H1 (cell line): ENCODE results near the gene WAC. TPM values are rescaled to one million over a fixed set of nuclear protein-coding genes. Genes with fewer than 3 reads are reported as not detected.
A peak's percentile ranks its signal among the peaks of the same experiment; 100 is the strongest.

Experiments used
- CTCF ChIA-PET: fragments of 300-600 bp; sonication (Branson Sonifier 250); formaldehyde crosslinking; loops from one replicate; lab custom pipeline; 2021; ENCODE audit not compliant: partially characterized antibody; lab: Charles Lee
- POLR2A ChIA-PET: fragments of 300-600 bp; sonication (Branson Sonifier 250); formaldehyde crosslinking; loops from one replicate; lab custom pipeline; 2021; ENCODE audit warnings: inconsistent platforms; ENCODE audit not compliant: partially characterized antibody; lab: Charles Lee
- DNase-seq, 2 experiments: peaks; one replicate each; pipeline versions ENCODE4 v3.0.0 to v3.0.0-alpha.2; 2010 to 2022; ENCODE audit warnings: low spot score in 2 of 2, low read depth in 1 of 2, mixed read lengths in 1 of 2
- FAIRE-seq: peaks from 2 replicates; lab custom pipeline; 2011; peaks lifted over from hg19 to GRCh38; lab: Jason Lieb, UNC
- H2AFZ ChIP-seq: 2 replicates; pipeline ENCODE4 v1.8.1; 2012; ENCODE audit warnings: low read length, inconsistent platforms
- H2AK5ac ChIP-seq: 2 replicates; pipeline ENCODE4 v1.6.1; 2013; ENCODE audit warnings: low read depth, low read length
- H2BK120ac ChIP-seq: replicated peaks from 2 replicates; pipeline ENCODE3; 2013; ENCODE audit warnings: low read depth, low read length, inconsistent platforms
- H2BK12ac ChIP-seq: 2 replicates; pipeline ENCODE4 v1.6.1; 2013; ENCODE audit warnings: low read depth, low read length
- H2BK15ac ChIP-seq: 2 replicates; pipeline ENCODE4 v1.6.1; 2013; ENCODE audit warnings: low read length
- H2BK20ac ChIP-seq: 2 replicates; pipeline ENCODE4 v1.6.1; 2013; ENCODE audit warnings: low read length
- H2BK5ac ChIP-seq: 2 replicates; pipeline ENCODE4 v1.6.1; 2013; ENCODE audit warnings: low read depth, low read length
- H3K14ac ChIP-seq: 2 replicates; pipeline ENCODE4 v1.6.1; 2013; ENCODE audit warnings: inconsistent platforms; ENCODE audit not compliant: insufficient read length
- H3K18ac ChIP-seq: 2 replicates; pipeline ENCODE4 v1.6.1; 2013; ENCODE audit warnings: low read length; ENCODE audit errors: extremely low read depth
- H3K23ac ChIP-seq: 2 replicates; pipeline ENCODE4 v1.6.1; 2013; ENCODE audit warnings: inconsistent platforms; ENCODE audit not compliant: insufficient read length
- H3K23me2 ChIP-seq: 2 replicates; pipeline ENCODE4 v1.6.1; 2013; ENCODE audit warnings: low read depth, low read length
- H3K27ac ChIP-seq: 2 replicates; pipeline ENCODE4 v1.6.1; 2011; ENCODE audit warnings: low read depth, low read length, inconsistent platforms
- H3K27me3 ChIP-seq, 4 experiments: replicated peaks in 1 of 4; 1 replicate in 1 of 4; 2 replicates in 3 of 4; pipeline versions ENCODE4 v1.6.1 to v1.8.1; 2011 to 2013; ENCODE audit warnings: low read length in 3 of 4, mild to moderate bottlenecking in 3 of 4, inconsistent platforms in 2 of 4, mixed read lengths in 2 of 4, moderate library complexity in 1 of 4; ENCODE audit not compliant: control insufficient read depth in 3 of 4, insufficient read depth in 3 of 4; ENCODE audit errors: extremely low read depth in 1 of 4
- H3K36me3 ChIP-seq, 4 experiments: 2 replicates each; pipeline versions ENCODE4 v1.6.1 to v1.8.1; 2011 to 2013; ENCODE audit warnings: mild to moderate bottlenecking in 4 of 4, low read length in 3 of 4, moderate library complexity in 2 of 4, control low read depth in 1 of 4, inconsistent platforms in 1 of 4; ENCODE audit not compliant: insufficient read depth in 4 of 4, control insufficient read depth in 2 of 4
- H3K4ac ChIP-seq: replicated peaks from 2 replicates; pipeline ENCODE3; 2013; ENCODE audit warnings: low read length, low read depth, mixed read lengths, inconsistent platforms; ENCODE audit not compliant: insufficient read length
- H3K4me1 ChIP-seq, 4 experiments: replicated peaks in 1 of 4; 1 replicate in 1 of 4; 2 replicates in 3 of 4; pipeline versions ENCODE4 v1.6.1 to v1.8.1; 2011 to 2013; ENCODE audit warnings: low read length in 3 of 4, inconsistent platforms in 2 of 4, mixed read lengths in 1 of 4; ENCODE audit not compliant: insufficient read depth in 4 of 4, control insufficient read depth in 3 of 4
- H3K4me2 ChIP-seq, 2 experiments: 2 replicates each; pipeline versions ENCODE4 v1.6.1 to v1.8.1; 2011 to 2013; ENCODE audit warnings: low read depth in 2 of 2, low read length in 2 of 2, control low read depth in 1 of 2, inconsistent platforms in 1 of 2, mild to moderate bottlenecking in 1 of 2; ENCODE audit not compliant: insufficient read depth in 1 of 2
- H3K4me3 ChIP-seq, 4 experiments: fragments of 200-600, 300-600 bp in 1 of 4; sonication (generic), shearing (Covaris generic), sonication (Bioruptor Twin) in 1 of 4; 2 replicates each; pipeline versions ENCODE4 v1.5.1 to v1.8.1; 2011 to 2016; ENCODE audit warnings: low read length in 4 of 4, low read depth in 3 of 4, control low read depth in 2 of 4, inconsistent platforms in 2 of 4, mild to moderate bottlenecking in 2 of 4, mixed read lengths in 1 of 4, moderate library complexity in 1 of 4; ENCODE audit not compliant: insufficient read depth in 2 of 4; ENCODE audit errors: extremely low read depth in 1 of 4
- H3K56ac ChIP-seq: replicated peaks from 2 replicates; pipeline ENCODE3; 2013; ENCODE audit warnings: low read depth, mild to moderate bottlenecking, mixed read lengths, low read length, inconsistent platforms; ENCODE audit not compliant: insufficient read length
- H3K79me1 ChIP-seq: 2 replicates; pipeline ENCODE4 v1.6.1; 2013; ENCODE audit warnings: low read depth, low read length, control low read depth
- H3K79me2 ChIP-seq, 2 experiments: 2 replicates each; pipeline versions ENCODE4 v1.6.1 to v1.8.1; 2012 to 2013; ENCODE audit warnings: low read length in 2 of 2, mild to moderate bottlenecking in 2 of 2, inconsistent platforms in 1 of 2; ENCODE audit not compliant: insufficient read depth in 2 of 2, control insufficient read depth in 1 of 2
- H3K9ac ChIP-seq, 4 experiments: replicated peaks in 1 of 4; 1 replicate in 1 of 4; 2 replicates in 3 of 4; pipeline versions ENCODE4 v1.6.1 to v1.8.1; 2011 to 2013; ENCODE audit warnings: low read depth in 3 of 4, low read length in 3 of 4, control low read depth in 2 of 4, mild to moderate bottlenecking in 2 of 4, moderate library complexity in 2 of 4, inconsistent platforms in 1 of 4; ENCODE audit errors: extremely low read depth in 1 of 4
- H3K9me3 ChIP-seq, 2 experiments: 2 replicates each; pipeline versions ENCODE4 v1.6.1 to v1.8.1; 2012 to 2013; ENCODE audit warnings: mild to moderate bottlenecking in 2 of 2, moderate library complexity in 2 of 2, control low read depth in 1 of 2, inconsistent platforms in 1 of 2, low read depth in 1 of 2, low read length in 1 of 2, mixed read lengths in 1 of 2; ENCODE audit not compliant: insufficient read depth in 2 of 2
- H4K20me1 ChIP-seq, 2 experiments: replicated peaks in 1 of 2; 2 replicates each; pipeline versions ENCODE3 to v1.8.1; 2011 to 2013; ENCODE audit warnings: inconsistent platforms in 2 of 2, low read length in 2 of 2, mild to moderate bottlenecking in 1 of 2; ENCODE audit not compliant: insufficient read depth in 2 of 2, control insufficient read depth in 1 of 2
- H4K5ac ChIP-seq: 2 replicates; pipeline ENCODE4 v1.6.1; 2013; ENCODE audit warnings: low read length, low read depth, mixed read lengths, inconsistent platforms; ENCODE audit not compliant: insufficient read length
- H4K8ac ChIP-seq: 2 replicates; pipeline ENCODE4 v1.8.0; 2013; ENCODE audit warnings: mild to moderate bottlenecking, moderate library complexity, low read length, inconsistent platforms; ENCODE audit not compliant: insufficient read depth; ENCODE audit errors: extremely low read depth
- H4K91ac ChIP-seq: replicated peaks from 2 replicates; pipeline ENCODE3; 2013; ENCODE audit warnings: low read length, mixed read lengths, inconsistent platforms; ENCODE audit not compliant: insufficient read length
- BACH1 ChIP-seq: IDR thresholded peaks from 2 replicates; pipeline ENCODE4 v1.6.1; 2012; ENCODE audit warnings: low read length, improper control_type of control experiment
- JUND ChIP-seq: IDR thresholded peaks from 2 replicates; pipeline ENCODE4 v1.6.1; 2011; ENCODE audit warnings: mild to moderate bottlenecking, improper control_type of control experiment, low read length
- KDM5A ChIP-seq: fragments of 200-600 bp; IDR thresholded peaks from 2 replicates; pipeline ENCODE4 v1.7.1; 2012; ENCODE audit warnings: mild to moderate bottlenecking, low read length, inconsistent platforms, mixed read lengths
- NANOG ChIP-seq: IDR thresholded peaks from 2 replicates; pipeline ENCODE4 v1.6.1; 2011; ENCODE audit warnings: low read length, low read depth, mild to moderate bottlenecking, inconsistent platforms; ENCODE audit not compliant: insufficient read depth, poor library complexity, severe bottlenecking
- RXRA ChIP-seq: IDR thresholded peaks from 2 replicates; pipeline ENCODE4 v1.6.1; 2011; ENCODE audit warnings: low read depth, mild to moderate bottlenecking, low read length, moderate library complexity; ENCODE audit not compliant: insufficient read depth
- SUZ12 ChIP-seq: fragments of 200-600 bp; sonication (generic); IDR thresholded peaks from 2 replicates; pipeline ENCODE4 v1.6.1; 2012; ENCODE audit warnings: mild to moderate bottlenecking, inconsistent platforms, low read length, moderate library complexity, mixed read lengths
- TCF12 ChIP-seq: IDR thresholded peaks from 2 replicates; pipeline ENCODE4 v1.6.1; 2011; ENCODE audit warnings: low read depth, mild to moderate bottlenecking, low read length
- TEAD4 ChIP-seq: IDR thresholded peaks from 2 replicates; pipeline ENCODE4 v1.6.1; 2012; ENCODE audit warnings: low read depth, low read length, inconsistent platforms, mixed read lengths
- ZNF274 ChIP-seq: IDR thresholded peaks from 2 replicates; pipeline ENCODE4 v1.7.0; 2012; ENCODE audit warnings: low read length, borderline replicate concordance; ENCODE audit errors: extremely low read depth
- WGBS, 2 experiments: shearing (Covaris generic) in 1 of 2; methylation state at CpG; one replicate each; pipeline versions ENCODE4 v1.1.6 to v1.1.7; 2013 to 2015; ENCODE audit warnings: low lambda C conversion rate in 2 of 2, mixed read lengths in 2 of 2, inconsistent platforms in 1 of 2, low coverage in 1 of 2, missing lambda C conversion rate in 1 of 2; ENCODE audit not compliant: insufficient replicate concordance in 2 of 2, insufficient coverage in 1 of 2, insufficient read length in 1 of 2; ENCODE audit errors: extremely low coverage in 1 of 2, missing lambda C conversion rate in 1 of 2; 5-methylcytosine and 5-hydroxymethylcytosine counted together
- polyA plus RNA-seq, 7 experiments: library from polyadenylated mRNA; depleted of rRNA in 3 of 7; stranded (reverse) in 5 of 7; unstranded in 2 of 7; fragments of >200 nt in 5 of 7; fragments of 200-250 nt in 2 of 7; gene quantifications; 1 replicate in 5 of 7; 2 replicates in 1 of 7; 4 replicates in 1 of 7; pipeline versions ENCODE4 v1.2.1 to v1.2.3, GENCODE V29; 2011 to 2013; ENCODE audit warnings: missing spikeins in 2 of 7, mixed read lengths in 2 of 7
- total RNA-seq: library from RNA; stranded (reverse); fragmentation: NEBNext Ultra II Directional; extraction: Animal tissue kit (Norgen Biotek cat#: 25700); gene quantifications from 2 replicates; pipeline ENCODE4 v1.2.1, GENCODE V29; 2021
- TF ChIP-seq, protein P1 (sequence below), 3 experiments: IDR thresholded peaks; 1 replicate in 2 of 3; 2 replicates in 1 of 3; pipeline versions ENCODE4 v1.5.1 to v1.6.1; 2011; ENCODE audit warnings: low read length in 3 of 3, mild to moderate bottlenecking in 3 of 3, inconsistent platforms in 2 of 3, low read depth in 1 of 3, moderate library complexity in 1 of 3; ENCODE audit not compliant: insufficient read depth in 1 of 3; ENCODE audit errors: control extremely low read depth in 1 of 3

The WAC gene
- total and polyA plus RNA-seq, 2 of the 8 experiments (the other 6 are each of a cell fraction or from before 2014, with no cell fraction given), result 72.9 to 128 TPM

DNA sequence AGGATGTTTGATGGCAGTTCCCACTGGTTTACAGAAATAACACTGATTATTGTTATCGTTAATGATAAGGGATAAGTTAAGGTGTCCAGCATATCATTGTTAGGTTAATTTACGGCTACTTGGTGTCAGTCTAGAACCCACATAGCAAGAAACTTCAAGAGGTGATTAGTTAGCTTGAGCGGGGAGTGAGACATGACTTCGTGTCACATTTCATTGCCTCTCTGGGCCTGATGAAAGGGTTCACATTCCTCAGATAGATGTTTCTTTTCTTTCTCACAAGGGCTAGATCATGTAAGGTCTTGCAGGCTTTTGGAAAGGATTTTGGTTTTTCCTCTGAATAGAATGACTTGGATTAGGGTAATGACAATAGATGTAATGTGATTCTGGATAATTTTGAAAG lies 26.7 kb downstream of the WAC start:
- H3K27ac ChIP-seq, result no peak overlapping the region
- H3K4me2 ChIP-seq, result peak overlapping the region in 1 of 2 experiments; percentile 39; a peak in 1 of 4 replicates
- H2BK12ac ChIP-seq, result no peak overlapping the region
- POLR2A ChIA-PET, result interaction anchor here (0.6 to 2.5 kb wide), 7 partner anchors 9 to 88 kb away, joined by 3 to 18 read pairs (median 5); partner anchors contain the start of gene WAC
- H3K56ac ChIP-seq, result no peak overlapping the region
- H3K27me3 ChIP-seq, result no peaks in the 10 kb centered on the region
- H2BK5ac ChIP-seq, result peak overlapping the region; percentile 2; the same call in 1 of the 2 replicates
- H4K8ac ChIP-seq, result no peak overlapping the region
- no peak overlapping the region for H2BK120ac ChIP-seq
- H3K79me2 ChIP-seq, result peaks cover 49 to 99% of the 10 kb centered on the region in 2 experiments
- H3K4me1 ChIP-seq, result peaks cover 0 to 18% (median 10%) of the 10 kb centered on the region in 4 experiments; a peak in 4 of 7 replicates
- no peak overlapping the region for H3K23ac ChIP-seq
- H3K4me3 ChIP-seq, result no peak overlapping the region
- peaks cover 7% of the 10 kb centered on the region for H3K79me1 ChIP-seq
- H3K4ac ChIP-seq, result no peak overlapping the region
- H3K23me2 ChIP-seq, result peaks cover 2% of the 10 kb centered on the region; the same call in 1 of the 2 replicates
- H3K14ac ChIP-seq, result no peak overlapping the region
- peaks cover 3 to 40% (median 7%) of the 10 kb centered on the region in 4 experiments; a peak in 6 of 8 replicates for H3K36me3 ChIP-seq
- H3K9me3 ChIP-seq, result no peaks in the 10 kb centered on the region
- no peak overlapping the region for H2BK15ac ChIP-seq
- H4K20me1 ChIP-seq, result peaks cover 26 to 36% of the 10 kb centered on the region in 2 experiments
- H4K5ac ChIP-seq, result no peak overlapping the region
- H2AK5ac ChIP-seq, result no peak overlapping the region
- FAIRE-seq, result no peak
- H2BK20ac ChIP-seq, result no peak overlapping the region
- 71% methylated on average over 4 of the region's 4 CpGs; no CpG with 5 or more reads in 1 of the 2 experiments for WGBS, 2 experiments
- H2AFZ ChIP-seq, result no peak overlapping the region
- no peak overlapping the region for H3K9ac ChIP-seq
- no peak for DNase-seq
- no peak overlapping the region for H3K18ac ChIP-seq
- no peak overlapping the region for H4K91ac ChIP-seq
- CTCF ChIA-PET, result interaction anchor here (0.8 kb wide), 1 partner anchor 24 kb away, joined by 4 read pairs; no protein-coding TSS in a partner anchor
- no peak for TF ChIP-seq TCF12
- no peak for TF ChIP-seq BACH1
- TF ChIP-seq JUND, result no peak
- TF ChIP-seq RXRA, result no peak
- TF ChIP-seq, protein P1, sequence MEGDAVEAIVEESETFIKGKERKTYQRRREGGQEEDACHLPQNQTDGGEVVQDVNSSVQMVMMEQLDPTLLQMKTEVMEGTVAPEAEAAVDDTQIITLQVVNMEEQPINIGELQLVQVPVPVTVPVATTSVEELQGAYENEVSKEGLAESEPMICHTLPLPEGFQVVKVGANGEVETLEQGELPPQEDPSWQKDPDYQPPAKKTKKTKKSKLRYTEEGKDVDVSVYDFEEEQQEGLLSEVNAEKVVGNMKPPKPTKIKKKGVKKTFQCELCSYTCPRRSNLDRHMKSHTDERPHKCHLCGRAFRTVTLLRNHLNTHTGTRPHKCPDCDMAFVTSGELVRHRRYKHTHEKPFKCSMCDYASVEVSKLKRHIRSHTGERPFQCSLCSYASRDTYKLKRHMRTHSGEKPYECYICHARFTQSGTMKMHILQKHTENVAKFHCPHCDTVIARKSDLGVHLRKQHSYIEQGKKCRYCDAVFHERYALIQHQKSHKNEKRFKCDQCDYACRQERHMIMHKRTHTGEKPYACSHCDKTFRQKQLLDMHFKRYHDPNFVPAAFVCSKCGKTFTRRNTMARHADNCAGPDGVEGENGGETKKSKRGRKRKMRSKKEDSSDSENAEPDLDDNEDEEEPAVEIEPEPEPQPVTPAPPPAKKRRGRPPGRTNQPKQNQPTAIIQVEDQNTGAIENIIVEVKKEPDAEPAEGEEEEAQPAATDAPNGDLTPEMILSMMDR (IDR thresholded peaks at IDR 0.05; ENCODE audit: control extremely low read depth in 1 of 3, insufficient read depth in 1 of 3, low read depth in 1 of 3, low read length in 3 of 3), result no peak
- TF ChIP-seq TEAD4, result no peak
- TF ChIP-seq SUZ12, result no peak
- no peak for TF ChIP-seq NANOG
- TF ChIP-seq ZNF274, result no peak
- no peak for TF ChIP-seq KDM5A
